IMR-90 (cell line): ENCODE data around the gene JMJD8. TPM values are rescaled to one million over a fixed set of nuclear protein-coding genes. Genes with fewer than 3 reads are reported as not detected.
A peak's percentile ranks its signal among the peaks of the same experiment; 100 is the strongest.

Experiments used
- ATAC-seq: fragments of 200-7000 bp; cut with Tn5 transposase; 2 replicates; pipeline ENCODE4 v1.9.1; 2020; ENCODE audit warnings: low read depth, mild to moderate bottlenecking, moderate library complexity
- BruUV-seq: library from RNA; stranded (reverse); fragments of 400-500 nt; replicated peaks from 2 replicates; lab custom pipeline; 2021; lab: Mats Ljungman, UMichigan
- CTCF ChIA-PET: fragments of 300-600 bp; formaldehyde crosslinking; extraction: SDS; loops from one replicate; lab custom pipeline; 2021; ENCODE audit warnings: antibody characterized with exemption; lab: Yijun Ruan, JAX
- POLR2A ChIA-PET: fragments of 300-600 bp; sonication (Branson Sonifier 250); formaldehyde crosslinking; loops from one replicate; lab custom pipeline; 2022; ENCODE audit warnings: antibody characterized with exemption; ENCODE audit not compliant: unreplicated experiment; lab: Charles Lee
- DNase-seq: peaks from one replicate; pipeline ENCODE4 v3.0.0; 2013
- H2AFZ ChIP-seq: replicated peaks from 2 replicates; pipeline ENCODE3; 2013; ENCODE audit warnings: low read length, mild to moderate bottlenecking; ENCODE audit not compliant: poor library complexity
- H2AK5ac ChIP-seq: 2 replicates; pipeline ENCODE4 v1.6.1; 2013; ENCODE audit warnings: low read depth, low read length, inconsistent platforms
- H2AK9ac ChIP-seq: replicated peaks from 2 replicates; pipeline ENCODE3; 2013; ENCODE audit warnings: mild to moderate bottlenecking, low read depth, low read length, moderate library complexity; ENCODE audit not compliant: poor library complexity
- H2BK120ac ChIP-seq: 2 replicates; pipeline ENCODE4 v1.6.1; 2013; ENCODE audit warnings: low read depth, low read length, inconsistent platforms
- H2BK15ac ChIP-seq: 3 replicates; pipeline ENCODE4 v1.6.1; 2013; ENCODE audit warnings: low read depth, low read length, inconsistent platforms
- H2BK20ac ChIP-seq: 2 replicates; pipeline ENCODE4 v1.6.1; 2013; ENCODE audit warnings: low read depth, mild to moderate bottlenecking, inconsistent platforms, low read length, moderate library complexity
- H2BK5ac ChIP-seq: 2 replicates; pipeline ENCODE4 v1.6.1; 2013; ENCODE audit warnings: mild to moderate bottlenecking, low read depth, low read length, inconsistent platforms; ENCODE audit not compliant: poor library complexity, severe bottlenecking
- H3K14ac ChIP-seq: replicated peaks from 2 replicates; pipeline ENCODE4 v1.6.1; 2013; ENCODE audit warnings: low read depth, low read length, inconsistent platforms
- H3K18ac ChIP-seq: 2 replicates; pipeline ENCODE4 v1.6.1; 2013; ENCODE audit warnings: low read depth, low read length, control low read depth
- H3K23ac ChIP-seq: 2 replicates; pipeline ENCODE4 v1.6.1; 2013; ENCODE audit warnings: low read depth, low read length, inconsistent platforms
- H3K27ac ChIP-seq: 2 replicates; pipeline ENCODE4 v1.5.1; 2013; ENCODE audit warnings: mild to moderate bottlenecking, control low read depth, low read length; ENCODE audit not compliant: insufficient read depth
- H3K27me3 ChIP-seq: 2 replicates; pipeline ENCODE4 v1.6.1; 2013; ENCODE audit warnings: low read length; ENCODE audit not compliant: control insufficient read depth, insufficient read depth
- H3K36me3 ChIP-seq: 2 replicates; pipeline ENCODE4 v1.6.1; 2013; ENCODE audit warnings: low read length, mixed read lengths; ENCODE audit not compliant: control insufficient read depth, insufficient read depth
- H3K4ac ChIP-seq: 2 replicates; pipeline ENCODE4 v1.6.1; 2013; ENCODE audit warnings: low read depth, low read length, inconsistent platforms
- H3K4me1 ChIP-seq: 2 replicates; pipeline ENCODE4 v1.6.1; 2013; ENCODE audit warnings: low read length, mixed read lengths; ENCODE audit not compliant: control insufficient read depth, insufficient read depth
- H3K4me2 ChIP-seq: 2 replicates; pipeline ENCODE4 v1.6.1; 2013; ENCODE audit warnings: low read depth, mild to moderate bottlenecking, control low read depth, low read length, moderate library complexity
- H3K4me3 ChIP-seq: 2 replicates; pipeline ENCODE4 v1.5.1; 2013; ENCODE audit warnings: low read depth, mild to moderate bottlenecking, control low read depth, low read length, moderate library complexity; ENCODE audit not compliant: insufficient read depth
- H3K56ac ChIP-seq: 2 replicates; pipeline ENCODE4 v1.6.1; 2013; ENCODE audit warnings: low read length, inconsistent platforms; ENCODE audit not compliant: insufficient read depth; ENCODE audit errors: extremely low read depth
- H3K79me1 ChIP-seq, 2 experiments: 2 replicates each; pipeline ENCODE4 v1.6.1; 2013; ENCODE audit warnings: low read length in 2 of 2, inconsistent platforms in 1 of 2, low read depth in 1 of 2
- H3K9ac ChIP-seq: 2 replicates; pipeline ENCODE4 v1.6.1; 2013; ENCODE audit warnings: low read depth, low read length, control low read depth
- H3K9me1 ChIP-seq: 2 replicates; pipeline ENCODE4 v1.6.1; 2013; ENCODE audit warnings: low read length, inconsistent platforms; ENCODE audit not compliant: insufficient read depth
- H3K9me3 ChIP-seq: 2 replicates; pipeline ENCODE4 v1.6.1; 2013; ENCODE audit warnings: low read length; ENCODE audit not compliant: control insufficient read depth, insufficient read depth
- H4K20me1 ChIP-seq: 2 replicates; pipeline ENCODE4 v1.6.1; 2013; ENCODE audit warnings: low read length, inconsistent platforms; ENCODE audit not compliant: insufficient read depth
- H4K5ac ChIP-seq: 2 replicates; pipeline ENCODE4 v1.6.1; 2013; ENCODE audit warnings: mild to moderate bottlenecking, low read depth, low read length, control low read depth
- H4K8ac ChIP-seq, 2 experiments: 2 replicates each; pipeline ENCODE4 v1.6.1; 2013; ENCODE audit warnings: low read depth in 2 of 2, low read length in 2 of 2, control low read depth in 1 of 2, inconsistent platforms in 1 of 2
- H4K91ac ChIP-seq: 2 replicates; pipeline ENCODE4 v1.6.1; 2013; ENCODE audit warnings: low read depth, low read length, inconsistent platforms; ENCODE audit not compliant: insufficient read depth
- BHLHE40 ChIP-seq: fragments of 150-350 bp; IDR thresholded peaks from 2 replicates; pipeline ENCODE4 v1.6.1; 2016; ENCODE audit warnings: mild to moderate bottlenecking, low read depth, low read length
- CEBPB ChIP-seq: IDR thresholded peaks from 2 replicates; pipeline ENCODE4 v1.6.1; 2012; ENCODE audit warnings: low read depth, low read length, improper control_type of control experiment
- CHD1 ChIP-seq: IDR thresholded peaks from 2 replicates; pipeline ENCODE4 v1.6.1; 2012; ENCODE audit warnings: low read depth, low read length, improper control_type of control experiment
- FOS ChIP-seq: fragments of 150-350 bp; IDR thresholded peaks from 2 replicates; pipeline ENCODE4 v1.6.1; 2016; ENCODE audit warnings: low read depth, low read length
- MAFK ChIP-seq: IDR thresholded peaks from 2 replicates; pipeline ENCODE4 v1.6.1; 2012; ENCODE audit warnings: low read depth, low read length, improper control_type of control experiment
- MAZ ChIP-seq: IDR thresholded peaks from 2 replicates; pipeline ENCODE4 v1.6.1; 2012; ENCODE audit warnings: low read depth, mild to moderate bottlenecking, low read length, improper control_type of control experiment, moderate library complexity, borderline replicate concordance
- MXI1 ChIP-seq: IDR thresholded peaks from 2 replicates; pipeline ENCODE4 v1.6.1; 2012; ENCODE audit warnings: low read depth, mild to moderate bottlenecking, low read length, moderate library complexity, borderline replicate concordance
- NFE2L2 ChIP-seq: fragments of 150-350 bp; IDR thresholded peaks from 2 replicates; pipeline ENCODE4 v1.6.1; 2016; ENCODE audit warnings: low read depth, mild to moderate bottlenecking, low read length
- POLR2A ChIP-seq: IDR thresholded peaks from 2 replicates; pipeline ENCODE4 v1.6.1; 2012; ENCODE audit warnings: mild to moderate bottlenecking, low read depth, low read length
- RAD21 ChIP-seq: IDR thresholded peaks from 2 replicates; pipeline ENCODE4 v1.6.1; 2012; ENCODE audit warnings: low read length, improper control_type of control experiment
- RCOR1 ChIP-seq: IDR thresholded peaks from 2 replicates; pipeline ENCODE4 v1.6.1; 2012; ENCODE audit warnings: mild to moderate bottlenecking, low read length, improper control_type of control experiment; ENCODE audit not compliant: insufficient replicate concordance
- RFX5 ChIP-seq: IDR thresholded peaks from 2 replicates; pipeline ENCODE4 v1.8.0; 2012; ENCODE audit warnings: low read depth, mild to moderate bottlenecking, low read length, moderate library complexity
- SMC3 ChIP-seq: fragments of 150-350 bp; IDR thresholded peaks from 2 replicates; pipeline ENCODE4 v1.6.1; 2016; ENCODE audit warnings: low read depth, mild to moderate bottlenecking, antibody characterized with exemption, low read length, moderate library complexity
- WGBS, 2 experiments: methylation state at CpG; one replicate each; pipeline versions ENCODE4 v1.1.5 to v1.1.7; 2013; ENCODE audit warnings: missing lambda C conversion rate in 2 of 2; ENCODE audit not compliant: insufficient read length in 1 of 2; ENCODE audit errors: extremely low coverage in 2 of 2; 5-methylcytosine and 5-hydroxymethylcytosine counted together
- dilution Hi-C: fragments of 300-500 bp; cut with HindIII; formaldehyde crosslinking; loops from one replicate; pipeline ENCODE4 v1.14.3; 2018; ENCODE audit warnings: low sequenced_read_pairs; ENCODE audit not compliant: unreplicated experiment
- in situ Hi-C: fragments of 300-500 bp; cut with MboI; formaldehyde crosslinking; loops from 3 replicates; pipeline ENCODE4 v1.14.3; 2019; ENCODE audit warnings: low sequenced_read_pairs, inconsistent platforms, mixed read lengths
- intact Hi-C: fragments of 100-400 bp; cut with micrococcal nuclease; formaldehyde crosslinking; loops from 2 replicates; pipeline ENCODE4 v1.10.0; 2022
- polyA plus RNA-seq, 3 experiments: library from polyadenylated mRNA; depleted of rRNA; stranded (reverse); fragments of >200 nt; gene quantifications; 2 replicates each; pipeline ENCODE4 v1.2.3, GENCODE V29; 2012; ENCODE audit warnings: low replicate concordance in 1 of 3
- total RNA-seq: library from RNA; depleted of rRNA; stranded (reverse); fragments of >200 nt; gene quantifications from 2 replicates; pipeline ENCODE4 v1.2.3, GENCODE V29; 2012
- TF ChIP-seq, protein P1 (sequence below): fragments of 150-350 bp; IDR thresholded peaks from 2 replicates; pipeline ENCODE4 v1.6.1; 2017; ENCODE audit warnings: mild to moderate bottlenecking, antibody characterized with exemption, low read length, low read depth
- TF ChIP-seq, protein P2 (sequence below): conservative IDR thresholded peaks from 2 replicates; pipeline ENCODE4 v1.5.1; 2012; ENCODE audit warnings: mild to moderate bottlenecking, low read depth, low read length, improper control_type of control experiment

JMJD8 gene
- total and polyA plus RNA-seq, 2 of the 4 experiments (the other 2 are of a cell fraction) = 17.7 to 62.5 TPM

DNA sequence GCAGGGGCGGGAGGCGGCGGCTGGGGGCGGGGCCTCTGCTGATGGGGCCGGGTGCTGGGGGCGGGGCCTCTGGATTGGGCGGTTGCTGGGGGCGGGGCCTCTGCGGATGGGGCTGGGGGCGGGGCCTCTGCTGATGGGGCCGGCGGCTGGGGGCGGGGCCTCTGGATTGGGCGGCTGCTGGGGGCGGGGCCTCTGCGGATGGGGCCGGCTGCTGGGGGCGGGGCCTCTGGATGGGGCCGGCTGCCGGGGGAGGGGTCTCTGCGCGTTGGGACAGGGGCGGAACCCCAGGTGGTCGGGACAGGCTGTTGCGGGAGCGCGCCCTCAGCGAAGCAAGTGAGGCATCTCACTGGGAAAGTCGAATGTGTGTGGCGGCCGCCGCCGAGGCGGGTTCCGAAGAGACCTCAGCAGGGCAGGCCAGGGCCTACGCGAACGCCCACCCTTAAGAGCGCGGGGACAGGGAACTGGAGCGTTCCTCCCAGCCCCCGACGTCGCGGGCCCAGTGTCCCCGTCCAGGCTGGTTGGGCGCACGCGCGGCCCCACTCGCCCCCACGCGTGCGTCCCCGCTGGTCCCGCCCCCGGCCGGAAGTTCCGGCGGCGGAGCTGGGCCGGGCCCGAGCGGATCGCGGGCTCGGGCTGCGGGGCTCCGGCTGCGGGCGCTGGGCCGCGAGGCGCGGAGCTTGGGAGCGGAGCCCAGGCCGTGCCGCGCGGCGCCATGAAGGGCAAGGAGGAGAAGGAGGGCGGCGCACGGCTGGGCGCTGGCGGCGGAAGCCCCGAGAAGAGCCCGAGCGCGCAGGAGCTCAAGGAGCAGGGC lies 4.1 kb downstream of the JMJD8 start, which contains the start of gene STUB1:
Gene STUB1, plus strand, starts transcription at position 597 of the 811 bp plus-strand sequence. Its CDS starts 116 bp downstream, at position 713.
- peak within 1 kb of the TSS; percentile 88 for H3K27ac ChIP-seq
- no peak within 1 kb of the TSS for H2BK20ac ChIP-seq
- H4K20me1 ChIP-seq = peaks cover 35% of the 10 kb centered on the region
- H2AFZ ChIP-seq = peak within 1 kb of the TSS; percentile 99
- intact Hi-C loops (no loop called here), in situ Hi-C loops (no loop called here), dilution Hi-C loops (no loop called here)
- POLR2A ChIA-PET = no interaction called here
- no TSS peak for BruUV-seq
- peak within 1 kb of the TSS; percentile 80 for H3K9ac ChIP-seq
- peak within 1 kb of the TSS; percentile 76 for H3K14ac ChIP-seq
- H3K18ac ChIP-seq = peak within 1 kb of the TSS; percentile 73
- peak within 1 kb of the TSS; percentile 98 for H3K4me2 ChIP-seq
- peak within 1 kb of the TSS; percentile 83 for H3K4ac ChIP-seq
- H3K4me3 ChIP-seq = peak within 1 kb of the TSS; percentile 96
- H4K5ac ChIP-seq = peak within 1 kb of the TSS; percentile 86
- peaks cover 15% of the 10 kb centered on the region for H3K9me1 ChIP-seq
- peaks cover 22% of the 10 kb centered on the region for H3K36me3 ChIP-seq
- ATAC-seq (peak; percentile 74), DNase-seq (peak; percentile 80)
- no peaks in the 10 kb centered on the region for H3K9me3 ChIP-seq
- H2AK9ac ChIP-seq = peak within 1 kb of the TSS; percentile 98
- CTCF ChIA-PET = no interaction called here
- peak within 1 kb of the TSS; percentile 81 for H2BK5ac ChIP-seq
- no peak within 1 kb of the TSS; the same call in 2 of the 3 replicates for H2BK15ac ChIP-seq
- H3K27me3 ChIP-seq = no peaks in the 10 kb centered on the region
- peak within 1 kb of the TSS; percentile 86 to 100 for H4K8ac ChIP-seq
- 0% methylated on average over 31 of the region's 91 CpGs; no CpG with 5 or more reads in 1 of the 2 experiments for WGBS, 2 experiments
- peak within 1 kb of the TSS; percentile 35; the same call in 1 of the 2 replicates for H2BK120ac ChIP-seq
- H3K23ac ChIP-seq = peak within 1 kb of the TSS; percentile 75
- H3K79me1 ChIP-seq = peaks cover 9 to 44% of the 10 kb centered on the region in 2 experiments; a peak in 3 of 4 replicates
- peak within 1 kb of the TSS; percentile 74 for H4K91ac ChIP-seq
- no peak within 1 kb of the TSS for H3K56ac ChIP-seq
- peak within 1 kb of the TSS; percentile 80 for H2AK5ac ChIP-seq
- H3K4me1 ChIP-seq = peaks cover 26% of the 10 kb centered on the region
- TF ChIP-seq SMC3 (no peak), MXI1 (peak; percentile 46; the same call in 1 of the 2 replicates), CEBPB (no peak), POLR2A (peak; percentile 39), FOS (no peak), MAZ (peak; percentile 85), RFX5 (no peak), RAD21 (no peak), MAFK (no peak), BHLHE40 (peak; percentile 60), CHD1 (no peak), RCOR1 (no peak), NFE2L2 (no peak)
- TF ChIP-seq, protein P1, sequence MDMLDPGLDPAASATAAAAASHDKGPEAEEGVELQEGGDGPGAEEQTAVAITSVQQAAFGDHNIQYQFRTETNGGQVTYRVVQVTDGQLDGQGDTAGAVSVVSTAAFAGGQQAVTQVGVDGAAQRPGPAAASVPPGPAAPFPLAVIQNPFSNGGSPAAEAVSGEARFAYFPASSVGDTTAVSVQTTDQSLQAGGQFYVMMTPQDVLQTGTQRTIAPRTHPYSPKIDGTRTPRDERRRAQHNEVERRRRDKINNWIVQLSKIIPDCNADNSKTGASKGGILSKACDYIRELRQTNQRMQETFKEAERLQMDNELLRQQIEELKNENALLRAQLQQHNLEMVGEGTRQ = no peak
- TF ChIP-seq, protein P2, sequence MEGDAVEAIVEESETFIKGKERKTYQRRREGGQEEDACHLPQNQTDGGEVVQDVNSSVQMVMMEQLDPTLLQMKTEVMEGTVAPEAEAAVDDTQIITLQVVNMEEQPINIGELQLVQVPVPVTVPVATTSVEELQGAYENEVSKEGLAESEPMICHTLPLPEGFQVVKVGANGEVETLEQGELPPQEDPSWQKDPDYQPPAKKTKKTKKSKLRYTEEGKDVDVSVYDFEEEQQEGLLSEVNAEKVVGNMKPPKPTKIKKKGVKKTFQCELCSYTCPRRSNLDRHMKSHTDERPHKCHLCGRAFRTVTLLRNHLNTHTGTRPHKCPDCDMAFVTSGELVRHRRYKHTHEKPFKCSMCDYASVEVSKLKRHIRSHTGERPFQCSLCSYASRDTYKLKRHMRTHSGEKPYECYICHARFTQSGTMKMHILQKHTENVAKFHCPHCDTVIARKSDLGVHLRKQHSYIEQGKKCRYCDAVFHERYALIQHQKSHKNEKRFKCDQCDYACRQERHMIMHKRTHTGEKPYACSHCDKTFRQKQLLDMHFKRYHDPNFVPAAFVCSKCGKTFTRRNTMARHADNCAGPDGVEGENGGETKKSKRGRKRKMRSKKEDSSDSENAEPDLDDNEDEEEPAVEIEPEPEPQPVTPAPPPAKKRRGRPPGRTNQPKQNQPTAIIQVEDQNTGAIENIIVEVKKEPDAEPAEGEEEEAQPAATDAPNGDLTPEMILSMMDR = no peak
